NCI-H2107 treated with DMSO at 0.1 percent for 48 hours (cell line): ENCODE data around the gene SLC37A1.
A peak's percentile ranks its signal among the peaks of the same experiment; 100 is the strongest.
"Not testable (repeated sequence)": the region's sequence is repeated elsewhere in the genome, so short reads cannot be mapped to it uniquely, and the experiment has no call there.

Source experiments
- DNase-seq: peaks from one replicate; lab custom pipeline; 2025; ENCODE audit not compliant: unreplicated experiment; lab: John Stamatoyannopoulos, UW

Gene SLC37A1

DNA sequence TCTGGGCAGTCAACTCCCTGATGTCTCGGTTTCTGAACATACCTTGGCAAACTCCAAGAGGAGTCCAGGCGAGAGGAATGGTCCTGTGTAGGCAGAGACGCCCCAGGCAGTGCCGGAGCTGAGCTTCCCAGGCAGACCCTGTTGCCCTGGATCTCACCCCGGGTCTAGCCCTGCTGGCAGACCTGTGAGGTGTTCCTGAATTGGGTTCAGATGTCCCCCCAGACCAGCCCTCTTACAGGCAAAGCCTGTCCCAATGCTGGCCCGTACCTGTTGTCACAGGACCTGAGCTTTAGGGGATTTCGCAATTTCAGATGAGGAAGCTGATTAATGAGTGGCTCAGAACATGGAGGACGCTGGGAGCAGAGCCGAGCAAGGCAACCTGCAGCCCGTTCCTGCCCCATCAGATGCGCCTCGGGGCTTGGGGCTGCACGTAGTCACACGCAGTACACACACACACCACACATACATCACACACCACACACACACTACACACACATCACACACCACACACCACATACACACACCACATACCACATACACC, 101.2 kb downstream of the SLC37A1 start:
- DNase-seq, result no peak

GRCh38 chr21:42615377-42615776, 101.7 kb downstream of the SLC37A1 start:
- not testable (repeated sequence) for DNase-seq

GRCh38 chr21:42615924-42616323, 102.3 kb downstream of the SLC37A1 start:
- DNase-seq, result no peak

DNA sequence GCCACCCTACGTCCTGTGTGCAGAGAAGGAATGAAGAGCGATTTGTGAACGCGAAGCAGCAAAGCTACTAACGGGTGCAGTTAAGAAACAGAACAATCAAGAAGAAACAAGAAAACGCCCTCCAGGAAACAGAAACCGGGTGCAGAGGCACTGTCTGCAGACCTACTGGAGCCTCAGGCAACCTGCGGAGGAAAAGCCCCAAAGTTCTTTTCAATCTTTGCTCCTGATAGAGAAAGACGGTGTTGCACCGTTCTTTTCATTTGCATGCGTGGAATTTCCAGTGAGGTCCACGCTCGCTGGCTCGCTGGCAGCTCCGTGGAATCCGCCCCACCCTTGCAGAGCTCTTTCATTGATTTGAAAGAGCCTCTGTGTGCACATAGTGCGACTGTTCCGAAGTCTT, 102.8 kb downstream of the SLC37A1 start:
- DNase-seq, result no peak

- no peak for DNase-seq
Observed at GRCh38 chr21:42616941-42617340, 103.3 kb downstream of the SLC37A1 start.

DNA sequence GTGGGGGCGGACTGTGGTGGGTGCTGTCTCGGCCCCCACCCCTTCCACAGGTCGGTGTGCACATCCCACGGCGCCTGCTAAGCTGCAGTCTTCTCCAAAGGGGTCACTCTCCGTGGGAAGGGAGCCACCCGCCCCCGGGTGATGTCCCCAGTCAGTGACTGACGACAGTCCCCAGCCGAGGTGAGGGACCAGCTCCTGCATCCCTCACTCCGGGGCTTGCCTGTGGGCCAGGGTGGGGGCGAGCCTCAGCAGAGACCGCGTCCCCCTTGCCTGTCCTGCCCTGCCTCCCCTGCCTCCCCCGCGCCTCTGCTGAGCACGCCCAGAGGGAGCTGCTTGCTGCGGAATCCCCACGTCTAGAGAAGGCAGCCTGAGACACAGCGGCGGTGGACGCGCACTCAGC, 103.8 kb downstream of the SLC37A1 start:
- no peak for DNase-seq

DNA sequence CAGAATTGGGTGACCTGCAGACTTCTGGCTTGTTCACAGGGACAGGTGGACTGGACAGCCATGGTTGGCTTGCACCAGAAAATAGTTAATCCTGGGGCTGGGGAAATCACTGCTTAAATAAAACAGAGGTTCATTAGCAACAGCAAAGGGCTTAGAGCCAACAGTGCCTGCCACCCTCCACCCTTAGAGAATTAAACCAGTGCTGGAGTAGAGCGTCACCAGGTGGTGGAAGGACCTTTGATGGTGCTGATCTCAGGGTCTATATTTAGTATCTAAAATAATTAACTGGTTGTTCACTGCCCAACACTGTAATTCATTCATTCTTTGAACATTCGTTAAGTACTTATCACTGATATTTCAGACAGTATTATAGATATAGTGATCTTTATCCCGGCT, 105.1 kb downstream of the SLC37A1 start:
- DNase-seq, result no peak

DNA sequence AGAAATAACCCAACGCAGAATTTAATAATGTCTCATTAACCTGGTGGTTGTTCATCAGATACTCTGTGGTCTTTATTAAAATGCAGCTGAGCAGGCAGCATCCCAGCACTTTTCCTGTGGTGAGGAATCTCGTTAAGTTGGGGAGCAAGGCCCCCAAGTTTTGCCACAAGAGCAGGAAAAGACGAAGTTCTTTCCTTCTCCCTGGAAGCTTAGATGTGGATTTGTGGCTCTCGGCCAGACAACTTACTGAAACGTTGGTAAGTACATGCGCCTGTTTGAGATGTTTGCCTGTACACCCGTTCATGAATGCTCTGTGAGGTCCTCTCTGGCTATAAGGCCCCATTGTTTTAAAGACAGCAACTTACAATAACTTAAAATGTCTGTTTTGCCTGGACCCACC, 105.5 kb downstream of the SLC37A1 start:
- no peak for DNase-seq

DNA sequence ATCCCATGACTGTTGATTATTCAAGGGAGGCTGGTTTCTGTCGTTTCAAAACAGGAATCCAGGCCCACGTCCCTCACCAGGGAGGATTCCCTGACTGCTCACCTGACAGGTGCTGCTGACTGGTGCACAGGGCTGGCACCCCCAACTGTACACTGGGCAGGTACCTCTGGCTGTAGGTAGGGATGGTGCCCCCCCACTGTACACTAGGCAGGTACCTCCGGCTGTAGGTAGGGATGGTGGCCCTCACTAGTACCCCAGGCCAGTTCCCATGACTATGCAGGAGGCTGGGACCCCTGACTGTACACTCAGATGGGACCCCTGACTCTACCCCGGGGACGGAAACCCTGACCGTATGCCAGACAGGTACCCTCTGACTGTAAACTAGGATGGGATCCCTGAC, 106.2 kb downstream of the SLC37A1 start:
- DNase-seq, result no peak

DNA sequence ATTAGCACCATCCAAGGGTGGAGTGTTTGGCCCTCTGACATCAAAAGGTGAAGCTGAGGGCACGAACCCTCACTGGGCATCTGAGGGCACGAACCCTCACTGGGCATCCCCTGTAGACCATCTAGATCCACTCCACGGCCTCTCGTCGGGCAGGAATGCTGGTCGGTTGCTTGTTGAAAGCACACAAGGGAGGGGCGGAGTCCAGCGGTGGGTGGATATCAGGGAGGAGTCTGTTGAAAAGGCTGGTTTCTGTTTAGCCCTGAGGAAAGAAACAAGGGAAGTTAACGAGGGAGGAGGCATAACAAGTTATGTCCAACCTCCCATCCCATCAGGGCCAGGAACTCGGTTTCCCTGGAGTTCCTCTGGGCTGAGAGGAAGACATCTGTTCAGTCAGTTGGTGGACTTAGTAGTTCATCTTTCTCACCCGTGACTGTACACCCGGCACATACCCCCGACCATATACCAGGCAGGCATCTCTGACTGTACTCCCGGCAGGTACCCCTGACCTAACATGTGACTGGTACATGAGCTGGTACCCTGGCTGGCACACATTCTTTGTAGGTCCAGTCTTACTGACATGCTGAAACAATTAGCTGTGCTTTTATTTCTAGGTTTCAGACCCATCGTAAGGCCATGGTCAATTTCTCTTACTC, 107.6 kb downstream of the SLC37A1 start:
- peak; percentile 30 for DNase-seq

DNA sequence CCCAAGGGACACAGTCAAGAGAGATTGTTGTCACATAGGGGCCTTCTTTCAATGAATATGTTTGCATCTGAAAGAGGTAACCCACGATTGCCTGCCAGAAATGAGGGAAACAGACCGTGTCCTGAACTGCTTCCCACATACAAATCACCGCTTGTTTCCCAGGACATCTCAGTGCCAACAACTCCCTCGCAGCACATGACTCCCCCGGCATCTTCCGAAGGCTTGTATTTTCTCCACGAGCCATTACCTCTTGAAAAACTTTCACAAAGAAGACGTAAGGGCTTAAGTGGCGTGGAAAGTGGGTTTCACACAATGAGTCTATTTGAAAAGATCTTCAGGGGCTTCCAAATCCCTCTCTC, 108.1 kb downstream of the SLC37A1 start:
- peak; percentile 86 for DNase-seq

- no peak for DNase-seq
Observed at GRCh38 chr21:42622284-42622683, 108.6 kb downstream of the SLC37A1 start.

- DNase-seq, result no peak
Observed at GRCh38 chr21:42623694-42624093, 110.0 kb downstream of the SLC37A1 start.

GRCh38 chr21:42624095-42624790, 110.6 kb downstream of the SLC37A1 start:
- no peak for DNase-seq

DNA sequence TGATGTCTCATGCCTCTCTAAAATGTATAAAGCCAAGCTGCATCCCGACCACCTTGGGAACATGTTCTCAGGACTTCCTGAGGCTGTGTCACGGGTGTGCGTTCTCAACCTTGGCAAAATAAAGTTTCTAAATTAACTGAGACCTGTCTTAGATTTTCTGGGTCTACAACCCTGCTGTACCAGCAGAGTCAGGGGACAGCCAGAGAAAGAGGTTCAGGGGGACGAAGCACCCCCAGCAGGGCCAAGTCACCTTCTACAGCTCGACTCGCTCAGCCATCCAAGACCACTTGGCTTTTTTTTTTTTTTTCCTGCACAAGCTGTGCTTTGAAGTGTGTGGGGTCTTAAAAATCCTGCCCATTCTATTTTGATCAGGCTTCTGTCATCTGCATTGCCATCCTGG, 111.3 kb downstream of the SLC37A1 start:
- no peak for DNase-seq

DNA sequence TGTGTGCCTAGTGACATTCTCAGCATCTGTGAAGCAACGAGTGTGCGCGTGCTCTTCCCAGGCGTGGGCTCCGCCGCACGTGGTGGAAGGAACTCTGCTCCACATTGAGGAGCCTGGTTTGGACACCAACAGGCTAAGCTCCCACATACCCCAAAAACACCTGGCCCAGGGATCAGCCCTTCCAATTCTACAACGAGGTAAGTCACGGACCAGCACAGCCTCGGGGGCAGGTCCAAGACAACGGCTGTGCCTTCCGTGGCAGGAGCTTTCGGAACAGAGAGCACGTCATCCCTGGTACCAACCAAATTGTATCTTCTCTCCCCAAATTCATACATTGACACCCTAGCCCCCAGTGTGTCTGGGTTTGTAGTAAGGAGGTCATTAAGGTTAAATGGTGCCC, 112.5 kb downstream of the SLC37A1 start:
- no peak for DNase-seq

DNA sequence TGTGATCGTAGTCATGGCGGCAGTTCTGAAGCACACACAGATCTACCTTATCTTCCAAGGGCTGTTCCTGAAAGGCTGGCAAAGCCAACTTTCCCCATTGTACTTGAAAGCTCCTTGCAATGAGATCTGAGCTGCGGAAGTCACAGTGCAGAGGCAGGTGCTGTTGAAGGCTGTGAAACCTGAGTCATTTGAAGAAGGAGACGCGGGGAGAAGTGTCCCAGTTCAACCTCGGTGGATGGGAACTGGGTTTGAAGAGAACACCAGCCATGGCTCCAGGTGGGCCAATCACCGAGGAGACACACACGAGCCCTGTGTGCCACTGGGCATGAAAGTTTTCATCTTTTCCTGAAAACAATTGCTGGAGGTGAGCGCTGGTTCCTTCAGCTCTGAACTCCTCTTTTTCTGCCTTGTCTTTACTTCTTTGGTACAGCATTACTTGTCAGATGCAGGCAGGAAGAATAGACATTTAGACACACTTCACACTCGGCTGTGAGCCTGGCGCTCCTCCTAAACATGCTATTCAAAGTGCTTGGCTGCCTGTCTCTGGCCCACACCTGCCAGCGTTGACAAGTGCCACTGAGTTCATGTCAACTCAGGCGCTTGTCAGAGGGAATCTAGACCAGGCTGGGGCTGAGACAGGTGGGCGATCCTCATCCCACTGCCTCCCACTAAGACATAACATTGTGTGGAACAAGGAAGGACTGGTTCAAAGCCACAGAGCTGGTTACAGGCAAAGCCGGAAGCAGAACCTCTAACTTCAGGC, 114.1 kb downstream of the SLC37A1 start:
- peak; percentile 56 for DNase-seq

GRCh38 chr21:42628466-42629061, 114.9 kb downstream of the SLC37A1 start:
- DNase-seq, result not testable (repeated sequence)

- no peak for DNase-seq
Observed at GRCh38 chr21:42629933-42630589, 116.4 kb downstream of the SLC37A1 start.

DNA sequence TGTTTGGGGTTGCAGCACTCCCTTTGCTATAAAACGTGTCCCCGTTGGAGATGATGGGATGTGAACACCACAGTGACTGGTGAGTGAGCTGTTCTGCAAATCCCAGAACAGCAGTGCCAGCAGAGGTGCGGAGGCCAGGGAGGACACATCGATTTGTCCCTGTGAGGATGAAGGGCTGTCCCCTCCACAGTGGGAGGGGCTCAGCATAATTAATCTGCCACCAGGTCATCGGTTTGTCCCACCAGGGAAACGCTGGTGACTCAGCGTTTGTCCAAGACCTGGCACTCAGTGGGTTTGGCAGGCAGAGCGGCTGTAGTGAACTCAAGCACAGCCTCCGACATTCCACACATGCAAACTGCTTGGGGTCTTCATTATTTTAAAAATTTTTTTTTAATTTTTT, 117.0 kb downstream of the SLC37A1 start:
- no peak for DNase-seq
